Suprapubic skin (tissue), 4 donors: Measurements from ENCODE around the gene CMKLR1.

ENCODE experiments used
- CTCF ChIP-seq, 2 donors: fragments of 200-600 bp in 1 of 2; fragments of 450-650 bp in 1 of 2; sonication (generic) in 1 of 2; IDR thresholded peaks; one replicate each; pipeline ENCODE4 v1.5.1; 2016 to 2019; ENCODE audit warnings: antibody characterized with exemption in 2 of 2, mild to moderate bottlenecking in 1 of 2, moderate library complexity in 1 of 2
- EP300 ChIP-seq: sonication (generic); formaldehyde crosslinking; IDR thresholded peaks from one replicate; pipeline ENCODE4 v1.6.1; 2017; ENCODE audit warnings: antibody characterized with exemption
- POLR2A ChIP-seq, 2 donors: fragments of 450-650 bp; IDR thresholded peaks; one replicate each; pipeline ENCODE4 v1.6.1; 2017; ENCODE audit warnings: antibody characterized with exemption in 2 of 2, mild to moderate bottlenecking in 2 of 2, moderate library complexity in 2 of 2
- POLR2AphosphoS5 ChIP-seq, 3 donors: sonication (generic); formaldehyde crosslinking; IDR thresholded peaks; one replicate each; pipeline ENCODE4 v1.6.1; 2017; ENCODE audit warnings: antibody characterized with exemption in 3 of 3

GRCh38 chr12:108378926-108379325 is 39.8 kb upstream of the CMKLR1 start:
- TF ChIP-seq EP300, result no peak
- TF ChIP-seq POLR2AphosphoS5 (IDR thresholded peaks at IDR 0.05), result no peak
- no peak for TF ChIP-seq CTCF (IDR thresholded peaks at IDR 0.05)
- no peak for TF ChIP-seq POLR2A (IDR thresholded peaks at IDR 0.05)
